ENCODE results near the gene PPM1J.

Gene PPM1J

DNA sequence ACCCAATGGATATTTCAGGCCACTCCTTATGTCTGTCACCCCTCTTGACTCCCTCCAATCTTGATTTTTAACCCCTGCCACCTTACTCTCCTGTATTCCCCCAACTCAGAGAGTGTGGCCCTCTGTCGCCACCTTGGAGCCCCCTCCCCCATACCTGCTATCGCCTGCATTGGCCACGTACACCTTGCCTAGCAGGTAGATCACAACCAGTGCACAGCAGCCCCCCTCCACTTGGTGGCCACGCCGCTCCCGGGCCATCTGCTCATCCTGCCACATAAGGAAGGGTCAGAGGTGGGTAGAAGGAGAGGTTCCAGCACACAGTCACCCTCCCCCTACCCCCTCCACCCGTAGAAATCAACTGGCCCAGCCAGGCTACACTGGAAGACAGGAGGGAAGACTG, 2.9 kb downstream of the PPM1J start:
- no peak for TF ChIP-seq ZFX (IDR thresholded peaks at IDR 0.05)
- TF ChIP-seq, protein P1, sequence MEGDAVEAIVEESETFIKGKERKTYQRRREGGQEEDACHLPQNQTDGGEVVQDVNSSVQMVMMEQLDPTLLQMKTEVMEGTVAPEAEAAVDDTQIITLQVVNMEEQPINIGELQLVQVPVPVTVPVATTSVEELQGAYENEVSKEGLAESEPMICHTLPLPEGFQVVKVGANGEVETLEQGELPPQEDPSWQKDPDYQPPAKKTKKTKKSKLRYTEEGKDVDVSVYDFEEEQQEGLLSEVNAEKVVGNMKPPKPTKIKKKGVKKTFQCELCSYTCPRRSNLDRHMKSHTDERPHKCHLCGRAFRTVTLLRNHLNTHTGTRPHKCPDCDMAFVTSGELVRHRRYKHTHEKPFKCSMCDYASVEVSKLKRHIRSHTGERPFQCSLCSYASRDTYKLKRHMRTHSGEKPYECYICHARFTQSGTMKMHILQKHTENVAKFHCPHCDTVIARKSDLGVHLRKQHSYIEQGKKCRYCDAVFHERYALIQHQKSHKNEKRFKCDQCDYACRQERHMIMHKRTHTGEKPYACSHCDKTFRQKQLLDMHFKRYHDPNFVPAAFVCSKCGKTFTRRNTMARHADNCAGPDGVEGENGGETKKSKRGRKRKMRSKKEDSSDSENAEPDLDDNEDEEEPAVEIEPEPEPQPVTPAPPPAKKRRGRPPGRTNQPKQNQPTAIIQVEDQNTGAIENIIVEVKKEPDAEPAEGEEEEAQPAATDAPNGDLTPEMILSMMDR (conservative IDR thresholded peaks at IDR 0.05) = no peak
- no peak overlapping the region for H3K27ac ChIP-seq

DNA sequence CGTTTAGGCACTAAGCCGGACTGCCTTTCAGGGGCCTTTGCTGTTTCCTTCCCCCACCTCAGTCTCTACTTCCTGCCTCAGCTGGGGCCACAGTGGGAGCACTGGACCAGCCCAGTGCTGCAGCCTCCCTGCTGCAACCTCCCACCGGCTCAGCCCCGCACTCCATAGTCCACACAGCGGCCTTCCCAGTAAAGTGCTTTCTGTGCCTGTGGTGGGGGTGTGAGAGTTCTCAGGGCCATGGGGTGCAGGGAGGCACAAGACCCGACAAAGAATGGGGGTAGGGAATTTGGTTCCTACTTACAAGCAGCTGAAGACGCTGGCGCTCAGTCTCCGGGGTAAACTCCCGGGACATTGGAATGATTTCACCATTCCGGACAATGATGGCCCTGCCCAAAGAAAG, 3.5 kb downstream of the PPM1J start:
- TF ChIP-seq, protein P1 (conservative IDR thresholded peaks at IDR 0.05) = no peak
- TF ChIP-seq ZFX (IDR thresholded peaks at IDR 0.05) = no peak
- H3K27ac ChIP-seq = no peak overlapping the region

DNA sequence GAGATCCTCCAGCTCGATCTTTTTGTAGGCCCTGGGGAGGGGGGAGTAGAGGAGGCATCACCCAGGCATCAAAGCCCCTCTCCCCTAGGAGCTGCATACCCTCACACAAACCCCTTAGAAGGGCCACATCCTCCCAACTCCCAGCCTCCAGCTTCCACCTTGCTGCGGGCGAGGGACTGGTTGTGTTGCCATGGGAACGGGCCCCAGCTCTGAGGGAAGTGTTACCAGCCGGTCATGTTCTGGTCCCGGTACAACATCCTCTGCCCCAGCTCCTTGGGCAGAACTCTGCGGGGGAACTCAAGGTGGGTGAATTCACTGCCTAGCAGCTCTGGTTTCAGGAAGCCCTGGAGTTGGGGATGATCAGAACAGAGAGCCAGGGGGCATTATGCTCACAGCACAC, 4.1 kb downstream of the PPM1J start:
- TF ChIP-seq, protein P1 (conservative IDR thresholded peaks at IDR 0.05) = no peak
- no peak for TF ChIP-seq ZFX (IDR thresholded peaks at IDR 0.05)
- H3K27ac ChIP-seq = no peak overlapping the region

DNA sequence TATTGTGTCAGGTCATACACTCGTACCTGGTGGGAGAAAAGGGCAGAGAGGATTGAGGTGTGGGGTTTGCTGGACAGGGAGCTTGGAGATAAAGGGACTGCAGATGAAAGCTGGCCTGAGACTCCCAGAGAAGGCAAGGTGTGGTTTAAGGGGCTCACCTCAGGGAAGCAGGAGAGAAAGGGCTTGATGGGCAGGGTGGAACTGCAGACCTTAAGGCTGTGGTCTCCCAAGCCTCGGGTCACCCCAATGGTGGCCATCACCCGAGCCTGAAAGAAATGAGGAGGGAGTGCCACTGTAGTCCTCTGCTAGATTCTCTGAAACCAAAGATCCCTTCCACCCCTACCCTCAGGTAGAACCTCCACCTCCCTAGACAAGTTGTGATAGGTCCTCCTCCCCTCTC, 4.5 kb downstream of the PPM1J start:
- no peak for TF ChIP-seq ZFX (IDR thresholded peaks at IDR 0.05)
- TF ChIP-seq, protein P1 (conservative IDR thresholded peaks at IDR 0.05) = no peak
- H3K27ac ChIP-seq = no peak overlapping the region

DNA sequence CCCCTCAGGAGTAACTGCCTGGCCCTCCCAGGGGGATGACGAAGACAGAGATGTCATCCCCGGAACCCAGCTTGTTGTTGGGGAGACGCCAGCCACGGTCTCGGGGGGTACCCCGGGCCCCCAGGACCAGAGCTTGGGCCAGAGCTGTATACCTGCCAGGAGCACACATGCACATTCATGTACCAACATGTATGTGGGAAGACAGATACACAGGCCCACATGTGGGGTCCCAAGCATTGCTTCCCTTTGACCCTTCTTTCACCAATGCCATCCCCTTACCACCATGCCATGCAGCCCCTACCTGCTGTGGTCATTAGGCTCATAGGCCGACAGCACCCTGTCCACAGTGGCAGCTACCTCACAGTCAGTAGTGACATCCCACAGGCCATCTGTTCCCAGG, 5.0 kb downstream of the PPM1J start:
- TF ChIP-seq ZFX (IDR thresholded peaks at IDR 0.05) = no peak
- TF ChIP-seq, protein P1 (conservative IDR thresholded peaks at IDR 0.05) = no peak

DNA sequence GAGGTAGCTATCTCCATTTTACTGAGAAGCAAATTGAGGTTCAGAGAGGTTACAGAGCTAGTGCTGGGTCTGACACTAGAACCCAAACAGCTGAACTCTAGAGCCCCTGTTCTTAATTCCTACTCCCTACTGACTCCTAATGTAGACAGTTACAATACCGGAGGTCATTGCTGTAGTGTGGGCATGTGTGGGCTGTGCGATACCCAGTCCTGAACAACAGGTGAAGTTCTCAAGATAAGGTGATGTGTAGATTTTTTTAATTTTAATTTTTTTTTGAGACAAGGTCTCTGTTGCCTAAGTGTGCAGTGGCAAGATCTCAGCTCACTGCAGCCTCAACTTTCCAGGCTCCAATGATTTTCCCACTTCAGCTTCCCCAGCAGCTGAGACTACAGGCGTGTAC, 6.6 kb downstream of the PPM1J start:
- TF ChIP-seq ZFX (IDR thresholded peaks at IDR 0.05) = no peak
- TF ChIP-seq, protein P1 (conservative IDR thresholded peaks at IDR 0.05) = no peak

More for the DNA sequence above, 5.0 kb downstream of the PPM1J start:
- H3K27ac ChIP-seq = no peak overlapping the region

DNA sequence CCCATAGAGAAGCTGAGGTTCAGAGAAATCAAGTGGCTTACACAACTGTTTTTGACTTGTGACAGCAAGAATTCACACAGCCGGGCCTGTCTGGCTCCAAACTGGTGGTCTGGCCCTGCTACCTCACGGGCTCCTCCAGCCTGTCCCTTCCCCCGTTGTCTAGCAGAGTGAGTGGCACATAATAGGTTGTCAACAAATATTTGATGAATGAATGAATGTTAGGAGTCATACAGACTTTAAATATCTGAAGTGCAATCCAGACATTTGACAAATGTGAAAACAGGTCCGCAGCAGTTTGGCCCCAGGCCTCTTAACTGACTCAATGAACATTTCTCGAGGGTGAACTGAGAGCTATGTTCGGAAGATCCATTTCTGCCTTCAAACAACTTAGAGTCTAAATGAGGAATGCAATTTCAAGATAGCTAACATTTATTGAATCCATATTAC, 7.1 kb downstream of the PPM1J start:
- no peak for TF ChIP-seq ZFX (IDR thresholded peaks at IDR 0.05)
- TF ChIP-seq, protein P1 (conservative IDR thresholded peaks at IDR 0.05) = no peak
- no peak overlapping the region for H3K27ac ChIP-seq

More for the DNA sequence above, 6.6 kb downstream of the PPM1J start:
- H3K27ac ChIP-seq = no peak overlapping the region
